NCI-H1092 treated with DMSO at 0.1 percent for 48 hours (cell line): ENCODE results near the gene C16orf54.
"Not testable (repeated sequence)": the region's sequence is repeated elsewhere in the genome, so short reads cannot be mapped to it uniquely, and the experiment has no call there.

Source experiments
- DNase-seq: peaks from one replicate; lab custom pipeline; 2025; lab: John Stamatoyannopoulos, UW

C16orf54 gene

GRCh38 chr16:29740630-29741015 is 5.2 kb downstream of the C16orf54 start:
- DNase-seq = not testable (repeated sequence)

GRCh38 chr16:29739927-29740629 is 5.7 kb downstream of the C16orf54 start:
- not testable (repeated sequence) for DNase-seq

DNA sequence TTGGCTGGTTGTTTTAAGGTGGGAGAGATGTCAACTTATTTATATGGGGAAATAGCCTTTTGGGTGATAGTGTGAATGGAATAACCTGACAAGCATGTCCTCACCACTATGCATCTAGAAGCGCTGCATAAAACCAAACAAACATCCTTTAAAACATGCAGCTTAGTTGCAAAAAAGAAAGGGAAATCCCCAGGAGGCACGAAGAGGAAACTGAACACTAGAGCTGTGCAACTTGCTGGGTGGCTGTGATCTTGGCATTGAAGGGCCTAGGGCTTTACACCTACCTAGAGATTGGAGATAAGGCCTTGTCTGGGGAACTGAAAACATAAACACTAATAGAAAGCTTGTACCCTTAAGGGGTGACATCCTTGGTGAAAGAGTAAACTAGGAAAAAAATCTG is 7.3 kb downstream of the C16orf54 start:
- no peak for DNase-seq

- DNase-seq = no peak
Observed at GRCh38 chr16:29737713-29738112, 8.1 kb downstream of the C16orf54 start.

DNA sequence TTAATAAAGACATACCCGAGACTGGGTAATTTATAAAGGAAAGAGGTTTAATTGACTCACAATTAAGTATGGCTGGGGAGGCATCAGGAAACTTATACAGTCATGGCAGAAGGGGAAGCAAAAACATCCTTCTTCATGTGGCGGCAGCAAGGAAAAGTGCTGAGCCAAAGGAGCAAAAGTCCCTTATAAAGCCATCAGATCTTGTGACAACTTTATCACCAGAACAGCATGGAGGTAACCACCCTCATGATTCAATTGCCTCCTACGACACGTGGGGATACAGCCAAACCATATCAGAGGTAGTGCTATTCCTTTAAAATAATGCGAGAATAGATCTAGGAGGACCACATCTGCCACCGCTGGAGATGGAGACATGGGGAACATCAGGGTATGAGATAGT is 9.0 kb downstream of the C16orf54 start:
- DNase-seq = no peak

DNA sequence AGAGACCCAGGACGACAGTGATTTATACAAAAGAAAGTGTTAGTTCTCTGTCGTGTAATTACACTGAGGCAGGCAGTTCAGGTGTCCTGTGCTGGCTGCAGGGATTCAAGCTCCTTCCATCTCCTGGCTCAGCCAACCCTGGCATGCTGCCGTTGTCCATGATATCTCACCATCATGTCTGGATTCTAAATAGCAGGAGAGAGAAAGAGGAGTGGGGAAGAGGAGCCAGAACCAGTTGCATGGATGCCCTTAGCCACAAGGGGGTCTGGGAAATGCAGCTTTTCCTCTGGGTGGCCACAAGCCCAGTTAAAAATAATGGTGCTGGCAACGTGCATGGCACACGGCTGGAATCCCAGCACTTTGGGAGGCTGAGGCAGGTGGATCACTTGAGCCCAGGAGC is 9.7 kb downstream of the C16orf54 start:
- peak; percentile 20 for DNase-seq

GRCh38 chr16:29734786-29735185 is 11.0 kb downstream of the C16orf54 start:
- DNase-seq = no peak

DNA sequence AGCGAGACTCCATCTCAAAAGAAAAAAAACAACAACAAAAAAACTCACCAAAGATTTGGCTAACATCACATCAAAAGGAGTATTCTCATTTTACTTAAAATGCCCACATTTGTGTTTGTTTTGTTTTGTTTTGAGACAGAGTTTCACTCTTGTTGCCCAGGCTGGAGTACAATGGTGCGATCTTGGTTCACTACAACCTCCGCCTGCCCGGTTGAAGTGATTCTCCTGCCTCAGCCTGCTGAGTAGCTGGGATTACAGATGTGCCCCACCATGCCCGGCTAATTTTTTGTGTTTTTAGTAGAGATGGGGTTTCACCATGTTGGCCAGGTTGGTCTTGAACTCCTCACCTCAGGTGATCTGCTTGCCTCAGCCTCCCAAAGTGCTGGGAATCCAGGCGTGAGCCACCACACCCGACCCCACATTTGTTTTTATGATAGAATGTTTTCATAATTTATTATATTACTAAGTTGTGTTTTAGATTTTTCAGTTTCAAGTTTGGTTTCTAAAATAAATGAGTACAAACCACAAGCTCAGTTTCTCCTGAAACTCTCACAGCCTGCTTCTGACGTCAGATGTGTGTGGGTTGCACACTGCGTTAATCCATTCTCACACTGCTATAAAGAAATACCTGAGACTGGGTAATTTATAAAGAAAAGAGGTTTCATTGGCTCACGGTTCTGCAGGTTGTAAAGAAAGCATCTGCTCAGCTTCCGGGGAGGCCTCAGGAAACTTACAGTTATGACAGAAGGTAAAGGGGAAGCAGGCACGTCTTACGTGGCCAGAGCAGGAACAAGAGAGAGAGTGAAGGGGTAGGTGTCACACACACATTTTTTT is 13.8 kb downstream of the C16orf54 start:
- DNase-seq = not testable (repeated sequence)

DNA sequence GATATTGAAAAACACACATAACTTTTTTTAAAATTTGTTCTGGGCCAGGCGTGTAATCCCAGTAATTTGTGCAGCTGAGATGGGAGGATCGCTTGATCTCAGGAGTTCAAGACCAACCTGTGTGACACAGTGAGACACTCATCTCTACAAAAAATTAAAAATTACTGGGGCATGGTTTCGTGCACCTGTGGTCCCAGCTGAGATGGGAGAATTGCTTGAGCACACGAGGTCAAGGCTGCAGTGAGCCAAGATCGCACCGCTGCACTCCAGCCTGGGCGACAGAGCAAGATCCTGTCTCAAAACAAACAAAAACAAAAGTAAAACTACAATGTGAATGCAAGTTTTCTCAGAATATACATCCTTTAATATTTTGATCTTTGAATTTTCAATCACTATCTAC is 15.1 kb downstream of the C16orf54 start:
- no peak for DNase-seq

GRCh38 chr16:29729116-29729521 is 16.7 kb downstream of the C16orf54 start:
- peak; percentile 54 for DNase-seq

- no peak for DNase-seq
Observed at GRCh38 chr16:29727452-29727851, 18.3 kb downstream of the C16orf54 start.

GRCh38 chr16:29726845-29727377 is 18.9 kb downstream of the C16orf54 start:
- no peak for DNase-seq

DNA sequence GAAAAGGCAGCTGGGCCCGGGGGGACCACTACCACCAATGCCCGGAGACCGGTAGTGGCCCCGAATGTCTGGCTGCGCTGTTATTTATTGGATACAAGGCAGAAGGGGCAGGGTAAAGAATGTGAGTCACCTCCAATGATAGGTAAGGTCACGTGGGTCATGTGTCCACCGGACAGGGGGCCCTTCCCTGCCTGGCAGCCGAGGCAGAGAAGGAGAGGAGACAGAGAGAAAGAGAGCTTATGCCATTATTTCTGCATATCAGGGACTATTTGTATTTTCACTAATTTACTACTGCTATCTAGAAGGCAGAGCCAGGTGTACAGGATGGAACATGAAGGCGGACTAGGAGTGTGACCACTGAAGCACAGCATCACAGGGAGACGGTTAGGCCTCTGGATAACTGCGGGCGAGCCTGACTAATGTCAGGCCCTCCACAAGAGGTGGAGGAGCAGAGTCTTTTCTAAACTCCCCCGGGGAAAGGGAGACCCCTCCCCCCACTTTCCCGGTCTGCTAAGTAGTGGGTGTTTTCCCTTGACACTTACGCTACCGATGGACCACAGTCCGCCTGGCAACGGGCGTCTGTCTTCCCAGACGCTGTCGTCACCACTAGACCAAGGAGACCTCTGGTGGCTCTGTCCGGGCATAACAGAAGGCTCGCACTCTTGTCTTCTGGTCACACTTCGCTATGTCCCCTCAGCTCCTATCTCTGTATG is 24.5 kb downstream of the C16orf54 start:
- peak; percentile 53 for DNase-seq

GRCh38 chr16:29720703-29721102 is 25.1 kb downstream of the C16orf54 start:
- no peak for DNase-seq

DNA sequence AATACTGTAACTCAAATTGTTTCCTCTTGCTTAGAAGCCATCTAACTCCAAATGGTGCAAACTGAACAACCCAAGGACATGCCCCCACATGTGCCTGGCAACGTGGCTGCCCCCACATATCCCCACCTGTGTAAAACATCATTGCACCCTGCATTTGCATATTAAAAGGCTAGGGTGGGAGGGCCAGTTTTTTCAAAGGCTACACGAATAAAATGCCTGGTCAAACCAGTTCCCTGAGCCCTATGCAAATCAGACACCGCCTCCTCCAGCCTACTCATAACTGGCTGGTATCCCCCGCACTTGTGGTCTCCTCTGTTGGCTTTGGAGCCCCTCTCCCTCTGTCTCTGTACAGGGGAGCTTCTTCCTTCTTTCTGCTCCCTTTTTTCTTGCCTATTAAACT is 26.7 kb downstream of the C16orf54 start:
- DNase-seq = no peak

- no peak for DNase-seq
Observed at GRCh38 chr16:29717113-29717512, 28.7 kb downstream of the C16orf54 start.

GRCh38 chr16:29714972-29715371 is 30.8 kb downstream of the C16orf54 start:
- DNase-seq = no peak

GRCh38 chr16:29714396-29714795 is 31.4 kb downstream of the C16orf54 start:
- DNase-seq = no peak

DNA sequence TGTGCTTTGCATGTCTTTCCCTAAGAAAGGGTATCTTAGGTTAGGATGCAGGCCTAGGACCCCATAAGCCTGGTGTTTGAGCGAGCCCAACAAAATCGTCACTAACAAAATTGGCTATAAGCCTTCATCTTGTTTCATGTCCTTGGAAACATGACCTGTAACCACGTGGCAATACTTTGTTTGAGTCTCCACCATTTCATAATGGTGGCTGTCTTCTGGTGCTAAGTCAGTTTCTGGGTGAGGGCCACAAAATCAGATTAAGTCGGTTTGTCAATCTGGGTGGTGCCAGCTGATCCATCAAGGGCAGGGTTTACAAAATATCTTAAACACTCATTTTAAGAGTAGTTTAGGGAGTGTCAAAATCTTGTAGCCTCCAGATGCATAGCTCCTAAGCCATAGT is 33.0 kb downstream of the C16orf54 start:
- DNase-seq = no peak

DNA sequence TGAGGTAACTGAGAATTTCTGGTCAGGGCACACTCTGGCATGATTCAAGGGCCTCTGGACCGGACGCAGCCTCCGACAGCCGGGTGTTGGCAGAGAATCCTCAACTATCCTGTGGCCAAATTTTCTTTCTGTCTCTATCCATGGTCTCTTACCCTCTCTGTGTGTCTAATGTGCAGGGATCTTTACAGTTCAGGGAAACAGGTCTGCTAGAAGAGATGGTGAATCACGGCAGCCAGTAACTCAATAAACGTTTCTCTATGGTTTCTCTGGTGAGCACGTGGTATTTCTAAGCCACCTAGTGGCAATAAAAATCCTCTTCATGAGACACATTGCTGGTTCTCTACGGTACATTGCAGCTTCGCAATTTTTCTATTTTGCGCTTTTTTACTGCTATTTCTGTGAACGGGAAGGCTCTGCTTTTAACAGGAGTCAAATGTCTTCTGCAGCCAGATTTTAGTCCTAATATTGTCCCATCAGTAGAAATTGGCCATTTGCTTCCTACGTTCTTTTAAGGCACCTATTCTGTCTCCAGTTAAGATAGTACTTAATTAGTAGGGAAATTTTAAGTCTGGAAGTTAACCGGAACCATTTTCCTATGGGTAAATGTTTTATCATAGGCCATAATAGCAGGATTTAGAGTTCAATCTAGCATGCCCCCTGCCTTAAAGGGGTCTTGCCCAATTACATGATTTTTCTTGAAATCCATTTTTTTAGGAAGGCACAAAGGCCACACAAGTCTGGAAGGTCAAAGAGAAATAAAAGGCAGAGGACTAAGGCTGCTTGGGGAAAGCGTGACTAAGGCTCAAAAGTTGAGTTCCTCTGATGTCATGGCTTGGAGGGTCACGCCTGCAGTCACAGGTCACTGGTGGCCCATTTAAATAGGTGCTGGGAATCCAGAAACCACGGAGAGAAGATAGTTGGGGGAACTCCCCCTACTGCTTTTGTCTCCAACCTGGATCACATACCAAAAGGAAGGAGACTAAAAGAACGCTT is 35.3 kb downstream of the C16orf54 start:
- peak; percentile 9 for DNase-seq

- DNase-seq = not testable (repeated sequence)
Observed at GRCh38 chr16:29709657-29710056, 36.1 kb downstream of the C16orf54 start.
